HFF-Myc (cell line): ENCODE results near the gene SKAP2.

Experiments
- DNase-seq: peaks from one replicate; pipeline ENCODE4 v3.0.0-alpha.2; 2011; ENCODE audit warnings: low read depth; ENCODE audit errors: extremely low read depth
- H3K4me3 ChIP-seq: replicated peaks from 2 replicates; pipeline ENCODE4 v1.5.1; 2011; ENCODE audit warnings: low read depth, mild to moderate bottlenecking, control low read depth, low read length
- TF ChIP-seq, protein P1 (sequence below): IDR thresholded peaks from 2 replicates; pipeline ENCODE4 v1.5.1; 2012; ENCODE audit warnings: mild to moderate bottlenecking, low read depth, low read length, control low read depth; ENCODE audit errors: missing control alignments

The SKAP2 gene

DNA sequence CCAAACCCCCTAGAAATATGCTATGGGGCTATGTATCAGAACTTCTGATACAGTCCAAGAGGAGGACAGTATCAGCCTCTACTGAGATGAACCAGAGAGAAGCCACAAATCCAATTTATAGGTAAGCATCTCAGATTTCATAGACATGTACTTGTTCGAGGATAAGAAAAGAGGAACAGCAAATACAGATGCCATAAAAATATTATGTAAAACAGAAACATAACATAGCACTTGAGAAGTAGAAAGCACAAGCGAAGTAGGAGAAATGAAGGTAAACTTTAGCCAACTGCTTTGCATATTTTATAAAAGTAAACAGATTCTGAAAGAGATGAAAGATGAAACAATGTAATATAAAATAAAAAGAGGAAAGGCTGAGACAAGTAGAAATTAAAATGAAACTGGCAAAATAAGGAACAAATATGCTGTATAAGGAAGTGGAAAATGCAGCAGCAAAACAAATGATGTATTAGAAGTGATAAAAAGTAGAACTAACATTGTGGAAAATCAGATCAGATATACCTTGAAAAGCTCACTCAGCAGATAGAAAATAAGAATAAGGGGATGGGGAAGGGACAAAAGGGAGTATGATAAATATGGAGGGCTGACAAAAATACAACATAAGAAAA is 135.1 kb downstream of the SKAP2 start:
- TF ChIP-seq, protein P1, sequence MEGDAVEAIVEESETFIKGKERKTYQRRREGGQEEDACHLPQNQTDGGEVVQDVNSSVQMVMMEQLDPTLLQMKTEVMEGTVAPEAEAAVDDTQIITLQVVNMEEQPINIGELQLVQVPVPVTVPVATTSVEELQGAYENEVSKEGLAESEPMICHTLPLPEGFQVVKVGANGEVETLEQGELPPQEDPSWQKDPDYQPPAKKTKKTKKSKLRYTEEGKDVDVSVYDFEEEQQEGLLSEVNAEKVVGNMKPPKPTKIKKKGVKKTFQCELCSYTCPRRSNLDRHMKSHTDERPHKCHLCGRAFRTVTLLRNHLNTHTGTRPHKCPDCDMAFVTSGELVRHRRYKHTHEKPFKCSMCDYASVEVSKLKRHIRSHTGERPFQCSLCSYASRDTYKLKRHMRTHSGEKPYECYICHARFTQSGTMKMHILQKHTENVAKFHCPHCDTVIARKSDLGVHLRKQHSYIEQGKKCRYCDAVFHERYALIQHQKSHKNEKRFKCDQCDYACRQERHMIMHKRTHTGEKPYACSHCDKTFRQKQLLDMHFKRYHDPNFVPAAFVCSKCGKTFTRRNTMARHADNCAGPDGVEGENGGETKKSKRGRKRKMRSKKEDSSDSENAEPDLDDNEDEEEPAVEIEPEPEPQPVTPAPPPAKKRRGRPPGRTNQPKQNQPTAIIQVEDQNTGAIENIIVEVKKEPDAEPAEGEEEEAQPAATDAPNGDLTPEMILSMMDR: no peak
- no peak overlapping the region for H3K4me3 ChIP-seq
- DNase-seq: no peak

DNA sequence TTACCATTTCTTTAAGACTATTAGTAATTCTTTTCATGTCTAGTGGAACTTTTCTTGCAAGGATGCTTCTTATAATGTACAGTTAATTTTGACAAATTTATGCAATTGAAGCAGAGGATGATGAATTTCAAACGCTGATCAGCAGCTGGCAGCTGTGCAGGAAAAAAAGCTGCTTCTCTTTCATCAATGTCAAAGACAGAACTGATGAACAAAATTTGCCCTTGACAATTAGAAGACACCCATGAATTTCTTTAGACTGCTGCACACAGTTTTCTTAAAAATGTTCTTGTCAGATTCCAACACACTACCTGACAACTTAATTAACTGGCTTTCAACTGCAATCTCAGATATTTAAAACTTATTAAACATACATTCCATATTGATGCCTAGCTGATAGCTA is 138.3 kb downstream of the SKAP2 start:
- H3K4me3 ChIP-seq: no peak overlapping the region
- TF ChIP-seq, protein P1: no peak
- no peak for DNase-seq

DNA sequence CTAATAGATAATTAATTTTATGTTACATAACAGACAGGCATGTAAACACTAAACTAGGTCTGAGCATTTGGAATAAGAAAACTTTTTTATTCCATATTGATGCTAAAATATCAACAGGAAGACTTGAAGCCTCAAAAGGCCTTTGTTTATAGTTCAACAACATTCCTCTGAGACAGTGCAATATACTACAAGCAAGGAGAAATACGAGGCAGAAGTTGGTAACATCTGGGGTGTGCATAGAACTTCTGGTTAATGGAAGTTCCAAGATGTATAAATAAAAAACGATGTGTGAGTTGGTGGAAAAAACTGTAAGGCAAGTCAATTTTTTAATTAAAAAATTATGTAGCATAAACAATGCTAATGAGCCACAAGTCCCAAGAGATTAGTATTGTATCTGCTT is 139.6 kb downstream of the SKAP2 start:
- TF ChIP-seq, protein P1: no peak
- no peak overlapping the region for H3K4me3 ChIP-seq
- no peak for DNase-seq

DNA sequence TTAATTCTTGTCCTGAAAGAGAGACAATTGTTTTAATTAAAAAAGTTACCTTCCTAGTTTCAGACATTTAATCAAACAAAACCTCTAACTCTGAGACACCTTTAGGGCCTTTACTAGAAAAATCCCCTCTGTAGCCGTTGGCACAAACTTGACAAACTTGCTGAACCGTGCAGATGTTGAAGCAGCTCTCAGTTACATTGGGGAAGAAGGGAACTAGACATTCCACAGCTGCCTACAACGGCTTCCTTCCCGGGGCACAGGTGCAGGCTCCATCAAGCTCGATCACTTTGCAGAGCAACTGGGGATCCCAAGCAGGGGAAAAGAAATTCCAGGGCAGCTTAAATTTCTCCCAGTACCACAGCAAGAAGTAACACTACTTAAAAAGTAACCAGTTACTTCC is 141.3 kb downstream of the SKAP2 start:
- no peak overlapping the region for H3K4me3 ChIP-seq
- DNase-seq: no peak
- TF ChIP-seq, protein P1: no peak

DNA sequence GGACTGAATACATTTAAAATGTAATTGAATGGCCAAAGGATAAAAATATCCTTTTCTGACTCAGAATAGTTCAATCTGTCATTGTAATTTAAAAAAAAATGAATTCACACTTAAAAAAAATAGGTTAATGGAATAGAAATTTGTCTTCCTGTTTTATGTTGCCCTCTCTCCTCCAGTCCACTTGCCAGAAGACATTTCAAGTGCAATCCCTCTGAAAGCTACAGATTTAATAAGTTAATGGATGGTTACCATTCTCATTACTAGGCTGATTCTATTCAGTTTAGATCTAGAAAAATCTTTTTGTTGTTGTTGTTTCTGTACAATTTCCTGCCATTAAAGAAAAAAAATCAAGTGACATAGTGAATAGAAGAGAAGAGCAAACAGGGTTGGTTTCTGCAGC is 142.9 kb downstream of the SKAP2 start:
- H3K4me3 ChIP-seq: no peak overlapping the region
- TF ChIP-seq, protein P1: no peak
- DNase-seq: no peak

DNA sequence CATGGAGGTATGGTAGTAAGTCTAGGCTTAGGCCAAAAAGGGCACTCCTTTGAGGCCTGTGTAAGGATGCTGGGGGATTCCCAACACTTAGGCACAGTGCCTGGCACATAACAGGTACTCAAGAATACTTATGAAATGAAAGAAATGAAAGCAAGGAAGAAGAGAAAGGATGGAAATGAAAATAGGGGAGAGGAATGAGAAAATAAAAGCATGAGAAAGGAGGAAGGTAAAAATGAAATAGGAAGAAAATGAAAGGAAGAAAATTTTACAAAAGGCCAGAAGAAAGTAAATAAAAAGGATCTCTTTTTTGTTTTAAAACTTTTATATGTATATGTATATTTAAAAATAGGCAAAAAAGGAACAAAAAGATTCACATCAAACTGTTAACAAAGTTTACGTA is 146.3 kb downstream of the SKAP2 start:
- no peak for DNase-seq
- TF ChIP-seq, protein P1: no peak
- no peak overlapping the region for H3K4me3 ChIP-seq

DNA sequence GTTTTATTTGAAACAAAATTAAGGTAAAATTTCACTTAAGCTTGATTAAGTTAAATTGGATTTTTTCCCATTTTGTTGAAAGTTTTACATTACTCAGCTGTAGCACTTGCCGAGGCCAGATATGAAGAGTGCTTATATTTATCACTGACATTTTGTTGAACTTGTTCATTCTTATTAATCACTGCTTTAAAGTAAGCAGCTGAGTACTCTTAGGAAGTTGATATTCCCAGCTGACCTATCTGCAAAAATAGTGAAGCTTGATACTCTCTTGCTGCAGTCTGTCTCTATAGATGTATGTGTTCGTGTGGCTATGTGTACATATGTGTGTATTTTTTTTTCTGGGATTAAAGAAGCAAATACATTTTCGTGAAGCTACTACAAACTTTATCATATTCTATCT is 150.0 kb downstream of the SKAP2 start:
- H3K4me3 ChIP-seq: no peak overlapping the region
- DNase-seq: no peak
- TF ChIP-seq, protein P1: no peak
